Ascending aorta (tissue), 2 donors: ENCODE data around the gene HOXC10. TPM values are rescaled to one million over a fixed set of nuclear protein-coding genes. Genes with fewer than 3 reads are reported as not detected.

Experiments used
- DNase-seq, 2 donors: peaks; one replicate each; pipeline ENCODE4 v3.0.0-alpha.2; 2019; ENCODE audit warnings: low spot score in 2 of 2
- H3K27ac ChIP-seq, 2 donors: fragments of 200-600 bp; sonication (generic); one replicate each; pipeline ENCODE4 v1.5.1; 2016 to 2017; ENCODE audit warnings: mild to moderate bottlenecking in 1 of 2
- H3K27me3 ChIP-seq: fragments of 200-600 bp; sonication (generic); one replicate; pipeline ENCODE4 v1.5.1; 2017
- H3K36me3 ChIP-seq, 2 donors: fragments of 200-600 bp; sonication (generic); one replicate each; pipeline ENCODE4 v1.5.1; 2016
- H3K4me1 ChIP-seq, 2 donors: fragments of 200-600 bp; sonication (generic); one replicate each; pipeline ENCODE4 v1.5.1; 2016 to 2017; ENCODE audit warnings: mild to moderate bottlenecking in 1 of 2
- H3K4me3 ChIP-seq, 2 donors: fragments of 200-600 bp; sonication (generic); one replicate each; pipeline ENCODE4 v1.5.1; 2016 to 2017; ENCODE audit warnings: mild to moderate bottlenecking in 1 of 2
- H3K9me3 ChIP-seq, 2 donors: fragments of 200-600 bp; sonication (generic); one replicate each; pipeline ENCODE4 v1.5.1; 2016
- CTCF ChIP-seq, 3 experiments: fragments of 200-600 bp in 2 of 3; fragments of 450-650 bp in 1 of 3; sonication (generic) in 2 of 3; IDR thresholded peaks; one replicate each; pipeline ENCODE4 v1.5.1; 2016 to 2019; ENCODE audit warnings: antibody characterized with exemption in 3 of 3, mild to moderate bottlenecking in 1 of 3, moderate library complexity in 1 of 3
- intact Hi-C: fragments of 100-400 bp; cut with DNase I; formaldehyde crosslinking; loops from one replicate; pipeline ENCODE4 v1.15.1; 2023
- total RNA-seq: library from RNA; depleted of rRNA; stranded (reverse); fragments of >200 nt; gene quantifications from one replicate; pipeline ENCODE4 v1.1.0, GENCODE V29; 2016

Gene HOXC10
- total RNA-seq, 1 donor from 2014 or later: not detected

GRCh38 chr12:53976823-53977595 is 7.9 kb upstream of the HOXC10 start:
- intact Hi-C loops: no loop called here
- Histone ChIP-seq H3K27me3 (peaks cover 43% of the 10 kb centered on the region), H3K4me1 (peaks cover 5 to 24% of the 10 kb centered on the region in 2 donors), H3K4me3 (no peak overlapping the region), H3K27ac (no peak overlapping the region), H3K9me3 (no peaks in the 10 kb centered on the region), H3K36me3 (no peaks in the 10 kb centered on the region)
- no peak for DNase-seq
- TF ChIP-seq CTCF (IDR thresholded peaks at IDR 0.05): no peak

GRCh38 chr12:53977596-53978445 is 7.1 kb upstream of the HOXC10 start:
- intact Hi-C loops: no loop called here

GRCh38 chr12:53978477-53979356 is 6.2 kb upstream of the HOXC10 start:
- intact Hi-C loops: no loop called here
- TF ChIP-seq CTCF (IDR thresholded peaks at IDR 0.05): no peak
- Histone ChIP-seq H3K9me3 (no peaks in the 10 kb centered on the region), H3K27ac (no peak overlapping the region), H3K36me3 (no peaks in the 10 kb centered on the region), H3K4me3 (no peak overlapping the region), H3K4me1 (peaks cover 5 to 18% of the 10 kb centered on the region in 2 donors), H3K27me3 (peaks cover 44% of the 10 kb centered on the region)
- no peak for DNase-seq

More at GRCh38 chr12:53977596-53978445, 7.1 kb upstream of the HOXC10 start:
- no peak for TF ChIP-seq CTCF (IDR thresholded peaks at IDR 0.05)
- DNase-seq: no peak
- Histone ChIP-seq H3K9me3 (no peaks in the 10 kb centered on the region), H3K36me3 (no peaks in the 10 kb centered on the region), H3K27me3 (peaks cover 43% of the 10 kb centered on the region), H3K4me3 (no peak overlapping the region), H3K27ac (no peak overlapping the region), H3K4me1 (peaks cover 5 to 24% of the 10 kb centered on the region in 2 donors)

- Histone ChIP-seq H3K4me1 (peaks cover 0 to 5% of the 10 kb centered on the region in 2 donors), H3K27me3 (peaks cover 42% of the 10 kb centered on the region), H3K36me3 (no peaks in the 10 kb centered on the region), H3K27ac (no peak overlapping the region), H3K9me3 (no peaks in the 10 kb centered on the region), H3K4me3 (no peak overlapping the region)
- intact Hi-C loops: no loop called here
- no peak for TF ChIP-seq CTCF (IDR thresholded peaks at IDR 0.05)
- DNase-seq: no peak
Observed at GRCh38 chr12:53980104-53980801, 4.7 kb upstream of the HOXC10 start.
